GM12878 (cell line): ENCODE data around the gene TFCP2L1. TPM values are rescaled to one million over a fixed set of nuclear protein-coding genes. Genes with fewer than 3 reads are reported as not detected.

ENCODE experiments used
- ATAC-seq: fragments of 200-7000 bp; cut with Tn5 transposase; 3 replicates; pipeline ENCODE4 v1.9.1; 2020; ENCODE audit warnings: mild to moderate bottlenecking, moderate library complexity
- BruUV-seq: library from RNA; stranded (reverse); fragments of 400-500 nt; replicated peaks from 2 replicates; lab custom pipeline; 2021; lab: Mats Ljungman, UMichigan
- CTCF ChIA-PET: fragments of 300-600 bp; sonication (Branson Sonifier 250); formaldehyde crosslinking; extraction: SDS; loops from one replicate; lab custom pipeline; 2021; ENCODE audit warnings: inconsistent platforms; lab: Yijun Ruan, JAX
- POLR2A ChIA-PET: fragments of 350-600 bp; formaldehyde crosslinking; extraction: SDS; loops from one replicate; lab custom pipeline; 2021; ENCODE audit warnings: inconsistent platforms; lab: Charles Lee
- RAD21 ChIA-PET: fragments of 300-600 bp; sonication (Branson Sonifier 250); formaldehyde crosslinking; loops from one replicate; lab custom pipeline; 2023; ENCODE audit warnings: antibody characterized with exemption; ENCODE audit not compliant: unreplicated experiment; lab: Charles Lee
- SMC1A ChIA-PET: fragments of 300-600 bp; sonication (Branson Sonifier 250); formaldehyde crosslinking; loops from one replicate; lab custom pipeline; 2023; ENCODE audit not compliant: unreplicated experiment, uncharacterized antibody; lab: Charles Lee
- DNase-seq: peaks from one replicate; pipeline ENCODE4 v3.0.0-alpha.2; 2011; ENCODE audit warnings: low read depth, low spot score
- FAIRE-seq: peaks from 3 replicates; lab custom pipeline; 2011; peaks lifted over from hg19 to GRCh38; lab: Jason Lieb, UNC
- H2AFZ ChIP-seq: 2 replicates; pipeline ENCODE4 v1.6.0; 2011; ENCODE audit warnings: low read depth, low read length, control low read depth; ENCODE audit not compliant: control insufficient read depth
- H3K27ac ChIP-seq: 2 replicates; pipeline ENCODE4 v1.5.1; 2011; ENCODE audit warnings: control low read depth; ENCODE audit not compliant: control insufficient read depth, insufficient read depth
- H3K27me3 ChIP-seq, 2 experiments: replicated peaks in 1 of 2; 2 replicates each; pipeline versions ENCODE4 v1.6.0 to v1.6.1; 2011; ENCODE audit warnings: low read length in 1 of 2; ENCODE audit not compliant: control insufficient read depth in 2 of 2, insufficient read depth in 2 of 2
- H3K36me3 ChIP-seq, 2 experiments: 2 replicates each; pipeline ENCODE4 v1.5.1; 2011; ENCODE audit warnings: low read length in 1 of 2; ENCODE audit not compliant: control insufficient read depth in 2 of 2, insufficient read depth in 2 of 2
- H3K4me1 ChIP-seq: 2 replicates; pipeline ENCODE4 v1.6.1; 2011; ENCODE audit warnings: mild to moderate bottlenecking, low read length, moderate library complexity, mixed read lengths; ENCODE audit not compliant: control insufficient read depth, insufficient read depth
- H3K4me2 ChIP-seq: 2 replicates; pipeline ENCODE4 v1.6.0; 2011; ENCODE audit warnings: control low read depth; ENCODE audit not compliant: control insufficient read depth, insufficient read depth
- H3K4me3 ChIP-seq: fragments of 200-600 bp; sonication (generic); 2 replicates; pipeline ENCODE4 v1.5.1; 2016
- H3K79me2 ChIP-seq: 2 replicates; pipeline ENCODE4 v1.6.0; 2011; ENCODE audit warnings: low read length; ENCODE audit not compliant: control insufficient read depth, insufficient read depth
- H3K9ac ChIP-seq: 2 replicates; pipeline ENCODE4 v1.8.0; 2011; ENCODE audit warnings: low read length, control low read depth, mixed read lengths; ENCODE audit not compliant: control insufficient read depth, insufficient read depth
- H3K9me3 ChIP-seq: replicated peaks from 3 replicates; pipeline ENCODE4 v1.5.1; 2011; ENCODE audit warnings: mild to moderate bottlenecking, low read length; ENCODE audit not compliant: control insufficient read depth, insufficient read depth
- H4K20me1 ChIP-seq: 2 replicates; pipeline ENCODE4 v1.6.0; 2011; ENCODE audit not compliant: control insufficient read depth, insufficient read depth
- BHLHE40 ChIP-seq, 2 experiments: fragments of 450-650 bp in 1 of 2; IDR thresholded peaks; 2 replicates each; pipeline ENCODE4 v1.6.1; 2011 to 2017; ENCODE audit warnings: low read depth in 2 of 2, borderline replicate concordance in 1 of 2, improper control_type of control experiment in 1 of 2, low read length in 1 of 2, mild to moderate bottlenecking in 1 of 2
- EP300 ChIP-seq, 2 experiments: fragments of 150-350 bp in 1 of 2; IDR thresholded peaks; 2 replicates each; pipeline ENCODE4 v1.6.1; 2011 to 2012; ENCODE audit warnings: low read depth in 2 of 2, low read length in 2 of 2, borderline replicate concordance in 1 of 2, improper control_type of control experiment in 1 of 2, inconsistent platforms in 1 of 2; ENCODE audit not compliant: control insufficient read depth in 1 of 2
- HCFC1 ChIP-seq: fragments of 150-350 bp; IDR thresholded peaks from 2 replicates; pipeline ENCODE4 v1.6.1; 2014; ENCODE audit warnings: low read length
- KDM1A ChIP-seq: fragments of 200-600 bp; sonication (generic); IDR thresholded peaks from 2 replicates; pipeline ENCODE4 v1.6.1; 2016; ENCODE audit warnings: borderline replicate concordance
- MEF2A ChIP-seq: IDR thresholded peaks from 2 replicates; pipeline ENCODE4 v1.6.1; 2011; ENCODE audit warnings: low read depth, mild to moderate bottlenecking, low read length, moderate library complexity; ENCODE audit not compliant: insufficient read depth
- PML ChIP-seq: IDR thresholded peaks from 2 replicates; pipeline ENCODE4 v1.6.1; 2012; ENCODE audit warnings: low read length, inconsistent platforms
- RAD21 ChIP-seq: IDR thresholded peaks from 2 replicates; pipeline ENCODE4 v1.6.1; 2011; ENCODE audit warnings: mild to moderate bottlenecking, low read depth, low read length, moderate library complexity; ENCODE audit not compliant: insufficient read depth
- SMC3 ChIP-seq: IDR thresholded peaks from 2 replicates; pipeline ENCODE4 v1.6.1; 2011; ENCODE audit warnings: low read length, improper control_type of control experiment, borderline replicate concordance
- TARDBP ChIP-seq: IDR thresholded peaks from 2 replicates; pipeline ENCODE4 v1.6.1; 2016; ENCODE audit warnings: borderline replicate concordance
- YY1 ChIP-seq: IDR thresholded peaks from 2 replicates; pipeline ENCODE4 v1.6.1; 2011; ENCODE audit warnings: low read depth, mild to moderate bottlenecking, low read length
- ZNF207 ChIP-seq: fragments of 450-650 bp; IDR thresholded peaks from 2 replicates; pipeline ENCODE4 v1.6.1; 2014; ENCODE audit warnings: antibody characterized with exemption, mild to moderate bottlenecking, borderline replicate concordance
- ZNF622 ChIP-seq: fragments of 450-650 bp; IDR thresholded peaks from 2 replicates; pipeline ENCODE4 v1.6.1; 2017; ENCODE audit warnings: mild to moderate bottlenecking, inconsistent platforms
- WGBS: methylation state at CpG from one replicate; pipeline ENCODE4 v1.1.6; 2016; ENCODE audit warnings: low lambda C conversion rate; ENCODE audit not compliant: insufficient replicate concordance, insufficient coverage; ENCODE audit errors: missing lambda C conversion rate; 5-methylcytosine and 5-hydroxymethylcytosine counted together
- in situ Hi-C: fragments of 300-500 bp; cut with MboI; formaldehyde crosslinking; loops from 9 replicates; pipeline ENCODE4 v1.14.3; 2018; ENCODE audit warnings: mixed read lengths
- intact Hi-C: fragments of 100-400 bp; cut with micrococcal nuclease; formaldehyde crosslinking; loops from one replicate; pipeline ENCODE4 v1.14.2; 2022; ENCODE audit not compliant: unreplicated experiment
- polyA plus RNA-seq, 11 experiments: library from polyadenylated mRNA; depleted of rRNA in 4 of 11; unstranded in 6 of 11; stranded (reverse) in 5 of 11; fragments of >200 nt; fragmentation: Nextera tagmentation in 4 of 11; fragmentation: Illumina TruSeq in 1 of 11; extraction: Ambion mirVana in 4 of 11; extraction: Trizol in 1 of 11; gene quantifications; 1 replicate in 1 of 11; 2 replicates in 10 of 11; pipeline versions ENCODE4 v1.2.1 to v1.2.3, GENCODE V29; 2011 to 2016; ENCODE audit warnings: inconsistent platforms in 2 of 11, missing spikeins in 2 of 11, low read depth in 1 of 11
- total RNA-seq, 4 experiments: library from RNA; depleted of rRNA in 3 of 4; stranded (reverse); fragments of >200 nt in 3 of 4; fragmentation: Illumina TruSeq in 1 of 4; extraction: Trizol in 1 of 4; gene quantifications; 2 replicates each; pipeline versions ENCODE4 v1.2.1 to v1.2.3, GENCODE V29; 2013 to 2021
- TF ChIP-seq, protein P1 (sequence below): fragments of 450-650 bp; IDR thresholded peaks from 2 replicates; pipeline ENCODE4 v1.6.1; 2016; ENCODE audit warnings: mild to moderate bottlenecking
- TF ChIP-seq, protein P2 (sequence below): fragments of 450-650 bp; formaldehyde crosslinking; IDR thresholded peaks from 2 replicates; pipeline ENCODE4 v1.4.0; 2022; ENCODE audit warnings: mild to moderate bottlenecking, moderate library complexity

The TFCP2L1 gene
- total and polyA plus RNA-seq, 10 of the 15 experiments (the other 5 are each of a cell fraction or from before 2014, with no cell fraction given) = 0.02 to 0.21 (median 0.09) TPM; not detected in 1

DNA sequence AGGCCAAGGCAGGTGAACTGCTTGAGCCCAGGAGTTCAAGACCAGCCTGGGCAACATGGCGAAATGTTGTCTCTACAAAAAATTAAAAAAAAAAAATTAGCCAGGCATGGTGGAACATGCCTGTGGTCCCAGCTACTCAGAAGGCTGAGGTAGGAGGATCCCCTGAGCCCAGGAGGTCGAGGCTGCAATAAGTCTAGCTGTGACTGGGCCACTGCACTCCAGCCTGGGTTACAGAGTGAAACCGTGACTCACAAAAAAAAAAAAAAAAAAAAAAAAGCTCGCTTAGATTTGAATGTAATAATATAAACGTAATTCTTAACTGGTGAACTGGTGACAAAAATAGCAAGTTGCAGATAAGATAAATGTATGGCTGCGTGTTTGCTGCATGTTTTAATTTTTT lies 56.5 kb downstream of the TFCP2L1 start:
- no peaks in the 10 kb centered on the region for H3K36me3 ChIP-seq
- no TSS peak for BruUV-seq
- H3K79me2 ChIP-seq = no peaks in the 10 kb centered on the region
- no peak overlapping the region for H3K27ac ChIP-seq
- SMC1A ChIA-PET = no interaction called here
- POLR2A ChIA-PET = interaction anchor here (0.6 kb wide), 1 partner anchor 954 kb away, joined by 5 read pairs; no protein-coding TSS in a partner anchor
- intact Hi-C loops (no loop called here), in situ Hi-C loops (no loop called here)
- no peak overlapping the region for H3K4me3 ChIP-seq
- TF ChIP-seq ZNF622 (no peak), EP300 (IDR thresholded peaks at IDR 0.05; ENCODE audit: borderline replicate concordance in 1 of 2, control insufficient read depth in 1 of 2, low read depth in 2 of 2, low read length in 2 of 2) (no peak), HCFC1 (no peak), BHLHE40 (IDR thresholded peaks at IDR 0.05; ENCODE audit: borderline replicate concordance in 1 of 2, low read depth in 2 of 2, low read length in 1 of 2) (no peak), RAD21 (no peak), YY1 (no peak), SMC3 (no peak), MEF2A (no peak), KDM1A (no peak), ZNF207 (no peak), TARDBP (no peak), PML (no peak)
- TF ChIP-seq, protein P1, sequence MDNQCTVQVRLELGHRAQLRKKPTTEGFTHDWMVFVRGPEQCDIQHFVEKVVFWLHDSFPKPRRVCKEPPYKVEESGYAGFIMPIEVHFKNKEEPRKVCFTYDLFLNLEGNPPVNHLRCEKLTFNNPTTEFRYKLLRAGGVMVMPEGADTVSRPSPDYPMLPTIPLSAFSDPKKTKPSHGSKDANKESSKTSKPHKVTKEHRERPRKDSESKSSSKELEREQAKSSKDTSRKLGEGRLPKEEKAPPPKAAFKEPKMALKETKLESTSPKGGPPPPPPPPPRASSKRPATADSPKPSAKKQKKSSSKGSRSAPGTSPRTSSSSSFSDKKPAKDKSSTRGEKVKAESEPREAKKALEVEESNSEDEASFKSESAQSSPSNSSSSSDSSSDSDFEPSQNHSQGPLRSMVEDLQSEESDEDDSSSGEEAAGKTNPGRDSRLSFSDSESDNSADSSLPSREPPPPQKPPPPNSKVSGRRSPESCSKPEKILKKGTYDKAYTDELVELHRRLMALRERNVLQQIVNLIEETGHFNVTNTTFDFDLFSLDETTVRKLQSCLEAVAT = no peak
- TF ChIP-seq, protein P2, sequence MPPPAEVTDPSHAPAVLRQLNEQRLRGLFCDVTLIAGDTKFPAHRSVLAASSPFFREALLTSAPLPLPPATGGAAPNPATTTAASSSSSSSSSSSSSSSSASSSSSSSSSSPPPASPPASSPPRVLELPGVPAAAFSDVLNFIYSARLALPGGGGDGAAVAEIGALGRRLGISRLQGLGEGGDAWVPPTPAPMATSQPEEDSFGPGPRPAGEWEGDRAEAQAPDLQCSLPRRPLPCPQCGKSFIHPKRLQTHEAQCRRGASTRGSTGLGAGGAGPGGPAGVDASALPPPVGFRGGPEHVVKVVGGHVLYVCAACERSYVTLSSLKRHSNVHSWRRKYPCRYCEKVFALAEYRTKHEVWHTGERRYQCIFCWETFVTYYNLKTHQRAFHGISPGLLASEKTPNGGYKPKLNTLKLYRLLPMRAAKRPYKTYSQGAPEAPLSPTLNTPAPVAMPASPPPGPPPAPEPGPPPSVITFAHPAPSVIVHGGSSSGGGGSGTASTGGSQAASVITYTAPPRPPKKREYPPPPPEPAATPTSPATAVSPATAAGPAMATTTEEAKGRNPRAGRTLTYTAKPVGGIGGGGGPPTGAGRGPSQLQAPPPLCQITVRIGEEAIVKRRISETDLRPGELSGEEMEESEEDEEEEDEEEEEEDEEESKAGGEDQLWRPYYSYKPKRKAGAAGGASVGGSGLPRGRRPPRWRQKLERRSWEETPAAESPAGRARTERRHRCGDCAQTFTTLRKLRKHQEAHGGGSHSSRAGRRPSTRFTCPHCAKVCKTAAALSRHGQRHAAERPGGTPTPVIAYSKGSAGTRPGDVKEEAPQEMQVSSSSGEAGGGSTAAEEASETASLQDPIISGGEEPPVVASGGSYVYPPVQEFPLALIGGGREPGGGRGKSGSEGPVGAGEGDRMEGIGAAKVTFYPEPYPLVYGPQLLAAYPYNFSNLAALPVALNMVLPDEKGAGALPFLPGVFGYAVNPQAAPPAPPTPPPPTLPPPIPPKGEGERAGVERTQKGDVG (CRISPR knock-in tag) = no peak
- H3K4me1 ChIP-seq = no peaks in the 10 kb centered on the region
- RAD21 ChIA-PET = no interaction called here
- no peak overlapping the region for H3K4me2 ChIP-seq
- H3K9me3 ChIP-seq = no peaks in the 10 kb centered on the region
- no peaks in the 10 kb centered on the region for H4K20me1 ChIP-seq
- ATAC-seq = no peak
- CTCF ChIA-PET = interaction anchor here (0.6 kb wide), 1 partner anchor 168 kb away, joined by 4 read pairs; no protein-coding TSS in a partner anchor
- 17% methylated on average over 3 of the region's 6 CpGs for WGBS
- no peak for FAIRE-seq
- H3K27me3 ChIP-seq = peaks cover 0 to 2% of the 10 kb centered on the region in 2 experiments; a peak in 1 of 4 replicates
- H3K9ac ChIP-seq = no peak overlapping the region
- H2AFZ ChIP-seq = no peak overlapping the region
- no peak for DNase-seq
